GM08714 (cell line): ENCODE measurements around the gene TSPAN9.

Experiments
- H3K4me3 ChIP-seq: fragments of 200-500 bp; sonication (Bioruptor generic); 2 replicates; pipeline ENCODE4 v1.5.1; 2014; ENCODE audit warnings: mild to moderate bottlenecking, low read length, inconsistent platforms
- ZNF274 ChIP-seq: IDR thresholded peaks from 2 replicates; pipeline ENCODE4 v1.6.1; 2012; ENCODE audit warnings: mild to moderate bottlenecking, low read depth, low read length

TSPAN9 gene

DNA sequence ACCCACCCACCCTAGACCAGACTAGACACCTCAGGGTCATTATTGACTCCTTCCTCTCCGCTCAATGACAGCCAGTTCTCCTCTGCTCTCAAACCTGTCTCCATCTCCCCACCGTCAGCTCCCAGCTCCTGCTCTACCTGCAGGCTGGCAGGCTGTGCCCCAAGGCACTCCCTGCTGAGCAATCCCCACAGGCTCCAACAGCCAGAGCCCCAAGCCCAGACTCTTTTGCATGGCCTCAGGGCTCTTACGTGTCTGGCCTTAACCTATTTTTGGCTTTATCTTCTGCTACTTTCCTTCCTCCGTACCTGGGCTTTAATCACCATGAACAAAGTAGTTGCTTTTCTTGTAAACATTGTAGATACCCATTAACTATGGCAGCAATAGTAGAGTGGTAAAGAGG lies 250.9 kb downstream of the TSPAN9 start:
- no peak for TF ChIP-seq ZNF274
- no peak overlapping the region for H3K4me3 ChIP-seq

DNA sequence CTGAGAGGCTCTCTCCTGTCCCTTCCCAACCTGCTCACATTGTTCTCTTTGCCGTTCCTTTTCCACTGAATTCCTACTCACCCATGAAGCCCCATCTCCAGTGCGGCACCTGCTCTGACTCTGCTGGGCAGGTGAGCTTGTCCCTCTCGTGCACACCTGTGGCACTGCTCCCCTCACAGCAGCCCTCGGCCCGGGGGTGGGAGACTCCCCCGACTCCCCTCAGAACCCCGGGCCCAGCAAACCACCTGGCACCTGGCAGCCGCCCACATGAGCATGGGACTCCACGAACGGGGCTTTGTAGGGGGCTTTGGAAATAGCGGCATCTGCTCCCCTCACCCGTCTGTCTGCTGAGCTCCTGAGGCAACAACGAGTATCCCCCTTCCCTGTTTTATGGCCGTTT lies 251.4 kb downstream of the TSPAN9 start:
- TF ChIP-seq ZNF274: no peak
- H3K4me3 ChIP-seq: no peak overlapping the region

DNA sequence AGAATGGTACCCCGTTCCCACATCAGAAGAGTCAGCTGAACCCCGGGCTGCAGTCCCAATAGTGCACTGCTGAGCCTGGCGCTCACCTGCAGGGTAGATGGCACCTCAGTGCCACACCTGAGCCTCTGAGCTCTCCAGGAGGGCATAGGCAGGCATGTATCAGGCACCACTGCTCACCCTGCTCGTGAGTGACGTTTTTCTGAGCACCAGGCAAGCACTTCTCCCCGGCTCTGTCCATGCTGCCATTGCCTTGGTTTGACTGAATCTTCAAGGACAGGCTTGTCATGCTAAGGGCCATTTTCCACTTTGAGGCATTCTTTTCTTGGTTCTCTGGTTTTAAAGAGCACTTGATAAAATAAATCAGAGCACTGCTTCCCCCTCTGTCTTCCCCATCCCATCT lies 252.2 kb downstream of the TSPAN9 start:
- no peak for TF ChIP-seq ZNF274
- H3K4me3 ChIP-seq: no peak overlapping the region

DNA sequence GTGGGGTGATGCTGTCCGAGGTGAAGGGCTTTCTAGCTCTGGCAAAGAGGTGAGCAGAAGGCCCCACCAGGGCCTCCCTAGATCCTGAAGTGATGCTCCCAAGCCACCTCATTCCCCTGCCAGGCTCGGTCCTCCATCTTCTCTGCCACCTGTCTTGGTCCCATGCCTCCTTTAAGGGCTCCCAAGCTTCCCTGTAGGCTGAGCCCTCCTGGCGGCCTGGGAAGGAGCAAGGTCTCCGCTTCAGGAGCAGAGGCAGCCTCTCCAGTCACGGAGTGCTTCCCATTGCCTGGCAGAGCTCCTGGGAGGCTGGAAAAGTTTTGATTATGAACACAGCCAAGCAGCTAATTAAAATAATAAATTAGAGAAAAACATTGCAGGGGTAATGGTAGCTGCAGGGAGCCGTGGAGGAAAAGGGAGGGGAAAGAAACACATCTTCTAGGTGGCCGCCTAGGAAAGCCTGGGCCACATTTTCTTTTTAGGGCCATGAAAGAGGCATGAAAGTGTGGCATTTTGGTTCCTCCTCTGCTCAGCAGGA lies 253.9 kb downstream of the TSPAN9 start:
- no peak for TF ChIP-seq ZNF274

DNA sequence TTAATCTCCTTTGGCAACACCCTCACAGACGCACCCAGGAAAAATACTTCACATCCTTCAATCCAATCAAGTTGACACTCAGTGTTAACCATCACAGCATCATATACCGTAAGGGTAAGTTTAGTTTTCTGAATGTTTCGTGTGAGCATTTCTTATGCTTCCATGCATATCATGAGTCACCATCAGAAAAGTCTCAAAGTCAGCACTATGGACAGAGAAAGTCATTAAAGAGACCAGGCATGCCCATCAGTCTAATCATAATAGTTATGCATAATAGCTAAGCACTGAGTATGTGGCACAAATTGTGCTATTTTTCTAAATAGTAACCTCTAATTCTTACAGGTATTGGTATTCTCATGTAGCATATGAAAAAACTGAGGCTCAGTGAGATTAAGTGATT lies 255.0 kb downstream of the TSPAN9 start:
- no peak for TF ChIP-seq ZNF274
- H3K4me3 ChIP-seq: no peak overlapping the region

More for the DNA sequence above, 253.9 kb downstream of the TSPAN9 start:
- H3K4me3 ChIP-seq: no peak overlapping the region

DNA sequence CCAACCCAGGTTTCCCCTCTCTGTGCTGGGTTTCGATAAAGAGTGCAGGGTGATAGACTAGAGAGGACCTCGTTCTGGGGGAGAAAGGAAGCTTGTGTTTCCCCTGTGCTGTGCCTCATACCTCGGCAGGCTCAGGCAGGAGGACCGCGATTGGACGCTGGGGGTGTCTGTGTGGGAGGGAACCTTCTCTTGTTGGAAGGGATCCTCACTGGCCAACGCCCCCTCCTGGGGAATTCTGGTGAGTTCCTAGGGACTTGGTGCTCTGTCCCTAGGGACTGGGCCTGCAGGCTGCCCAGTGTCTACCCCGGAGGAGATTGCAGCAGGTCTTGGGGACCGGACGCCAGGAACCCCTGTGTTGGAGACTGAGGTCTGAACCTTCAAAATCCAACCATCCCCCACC lies 256.4 kb downstream of the TSPAN9 start:
- TF ChIP-seq ZNF274: no peak
- no peak overlapping the region for H3K4me3 ChIP-seq

DNA sequence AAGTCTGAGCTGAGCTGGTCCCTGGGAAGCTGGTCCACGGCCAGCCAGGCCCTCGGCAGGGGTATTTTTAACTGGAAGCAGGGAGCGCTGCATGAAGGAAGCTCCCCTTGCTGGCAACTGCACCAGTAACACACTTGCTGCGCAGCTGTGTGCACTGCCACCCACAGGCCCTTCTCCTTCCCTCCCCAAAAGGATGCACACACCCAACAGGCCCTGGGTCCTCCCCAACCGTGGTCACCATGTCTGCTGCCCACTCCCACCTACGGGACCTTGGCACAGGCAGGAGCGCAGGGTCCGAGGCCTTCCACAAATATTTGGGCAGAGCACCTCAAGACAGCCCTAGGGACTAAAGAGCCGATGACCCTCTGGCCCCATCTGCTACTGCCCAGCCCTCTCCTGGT lies 256.8 kb downstream of the TSPAN9 start:
- no peak for TF ChIP-seq ZNF274
- H3K4me3 ChIP-seq: no peak overlapping the region

DNA sequence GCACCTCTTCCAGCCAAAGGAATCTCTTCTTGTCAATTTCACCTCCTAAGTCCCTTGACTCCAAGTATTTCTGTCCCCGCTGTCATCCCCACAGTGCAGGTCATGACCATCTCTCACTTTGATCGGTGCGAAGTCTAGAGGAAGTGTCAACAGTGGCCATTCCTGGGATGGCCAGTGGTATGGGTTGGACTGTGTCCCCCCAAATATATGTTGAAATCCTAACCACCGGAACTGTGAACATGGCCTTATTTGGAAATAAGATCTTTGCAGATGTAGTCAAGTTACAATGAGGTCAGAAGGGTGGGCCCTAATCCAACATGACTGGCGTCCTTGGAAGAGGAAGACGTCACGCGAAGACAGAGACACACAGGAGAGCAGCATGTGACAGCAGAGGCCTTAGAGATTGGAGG lies 257.9 kb downstream of the TSPAN9 start:
- no peak overlapping the region for H3K4me3 ChIP-seq
- TF ChIP-seq ZNF274: no peak
